ENCODE data around the gene NOL11. TPM values are rescaled to one million over a fixed set of nuclear protein-coding genes. Genes with fewer than 3 reads are reported as not detected.
"Not testable (repeated sequence)": the region's sequence is repeated elsewhere in the genome, so short reads cannot be mapped to it uniquely, and the experiment has no call there.

The NOL11 gene
- total RNA-seq, 1 experiment from 2014 or later, result 94.9 TPM

DNA sequence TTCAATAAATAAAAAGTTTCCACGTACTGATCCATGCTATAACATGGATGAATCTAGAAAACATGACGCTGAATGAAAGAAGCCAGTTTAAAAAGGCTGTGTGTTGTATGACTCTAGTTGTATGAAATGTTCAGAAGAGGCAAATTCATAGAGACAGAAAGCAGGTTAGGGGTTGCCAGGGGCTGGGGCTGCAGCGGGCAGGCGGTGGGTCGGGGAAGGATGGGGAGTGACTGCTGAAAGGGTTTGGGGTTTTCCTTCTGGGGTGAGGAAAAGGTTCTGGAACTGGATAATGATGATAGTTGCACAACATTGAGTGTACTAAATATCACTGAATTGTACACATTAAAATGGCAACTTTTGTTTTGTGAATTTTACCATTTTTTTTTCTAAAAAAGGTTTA is 36.3 kb downstream of the NOL11 start:
- no peak for DNase-seq
- H3K27me3 ChIP-seq (ENCODE audit: control insufficient read depth, insufficient read depth, low read length), result no peaks in the 10 kb centered on the region
- no peak overlapping the region for H3K4me3 ChIP-seq (ENCODE audit: insufficient read depth, low read depth, low read length)
- peaks cover 2% of the 10 kb centered on the region; the same call in 1 of the 2 replicates for H3K36me3 ChIP-seq (replicated peaks; ENCODE audit: control insufficient read depth, insufficient read depth, low read length)

DNA sequence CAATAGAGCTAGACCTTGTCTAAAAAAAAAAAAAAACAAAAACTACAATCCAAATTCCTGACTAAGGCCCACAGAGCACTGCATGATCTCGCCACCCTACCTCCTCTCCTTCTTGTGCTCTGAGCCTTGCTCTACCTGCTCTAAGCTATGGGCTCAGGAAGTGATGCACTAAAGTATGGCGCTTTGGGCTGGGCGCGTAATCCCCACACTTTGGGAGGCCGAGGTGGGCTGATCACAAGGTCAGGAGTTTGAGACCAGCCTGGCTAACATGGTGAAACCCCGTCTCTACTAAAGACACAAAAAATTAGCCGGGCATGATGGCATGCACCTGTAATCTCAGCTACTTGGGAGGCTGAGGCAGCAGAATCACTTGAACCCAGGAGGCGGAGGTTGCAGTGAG is 37.0 kb downstream of the NOL11 start:
- H3K27me3 ChIP-seq (ENCODE audit: control insufficient read depth, insufficient read depth, low read length); DNase-seq; H3K4me3 ChIP-seq (ENCODE audit: insufficient read depth, low read depth, low read length); H3K36me3 ChIP-seq (replicated peaks; ENCODE audit: control insufficient read depth, insufficient read depth, low read length): not testable (repeated sequence)

DNA sequence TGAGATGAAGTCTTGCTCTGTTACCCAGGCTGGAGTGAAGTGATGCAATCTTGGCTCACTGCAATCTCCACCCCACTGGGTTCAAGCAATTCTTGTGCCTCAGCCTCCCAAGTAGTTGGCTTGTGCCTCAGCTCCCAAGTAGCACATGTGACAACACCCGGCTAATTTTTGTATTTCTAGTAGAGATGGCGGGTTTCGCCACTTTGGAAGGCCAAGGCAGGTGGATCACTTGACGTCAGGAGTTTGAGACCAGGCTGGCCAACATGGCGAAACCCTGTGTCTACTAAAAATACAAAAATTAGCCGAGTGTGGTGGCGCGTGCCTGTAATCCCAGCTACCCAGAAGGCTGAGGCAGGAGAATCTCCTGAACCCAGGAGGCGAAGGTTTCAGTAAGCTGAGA is 39.0 kb downstream of the NOL11 start:
- not testable (repeated sequence) for H3K36me3 ChIP-seq (replicated peaks; ENCODE audit: control insufficient read depth, insufficient read depth, low read length); H3K4me3 ChIP-seq (ENCODE audit: insufficient read depth, low read depth, low read length); H3K27me3 ChIP-seq (ENCODE audit: control insufficient read depth, insufficient read depth, low read length); DNase-seq

- DNase-seq, result no peak
- Histone ChIP-seq H3K27me3 (ENCODE audit: control insufficient read depth, insufficient read depth, low read length) (no peaks in the 10 kb centered on the region), H3K4me3 (ENCODE audit: insufficient read depth, low read depth, low read length) (no peak overlapping the region), H3K36me3 (replicated peaks; ENCODE audit: control insufficient read depth, insufficient read depth, low read length) (no peaks in the 10 kb centered on the region; the same call in 1 of the 2 replicates)
These were observed 41.8 kb downstream of the NOL11 start for GRCh38 chr17:67759355-67760171.

DNA sequence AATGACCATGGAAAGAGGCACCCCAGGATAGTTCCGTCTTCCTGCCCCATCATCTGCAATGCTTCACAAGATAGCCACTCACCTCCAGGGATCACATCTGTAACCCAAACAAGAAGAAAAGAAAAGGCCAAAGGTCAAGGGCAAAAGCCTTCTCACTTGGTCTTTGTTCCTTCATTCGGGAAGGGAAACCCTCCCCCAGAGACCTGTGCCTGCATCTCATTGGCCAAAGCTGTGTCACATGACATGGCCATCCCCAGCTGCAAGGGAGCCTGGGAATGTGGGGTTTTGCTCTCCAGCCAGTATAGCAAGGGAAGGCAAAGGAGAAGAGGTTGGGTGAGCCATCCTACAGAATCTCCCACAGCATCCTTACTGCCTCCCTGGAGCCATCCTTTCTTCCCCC is 47.9 kb downstream of the NOL11 start:
- no peaks in the 10 kb centered on the region for H3K36me3 ChIP-seq (replicated peaks; ENCODE audit: control insufficient read depth, insufficient read depth, low read length)
- no peak overlapping the region for H3K4me3 ChIP-seq (ENCODE audit: insufficient read depth, low read depth, low read length)
- no peaks in the 10 kb centered on the region for H3K27me3 ChIP-seq (ENCODE audit: control insufficient read depth, insufficient read depth, low read length)
- DNase-seq, result no peak

DNA sequence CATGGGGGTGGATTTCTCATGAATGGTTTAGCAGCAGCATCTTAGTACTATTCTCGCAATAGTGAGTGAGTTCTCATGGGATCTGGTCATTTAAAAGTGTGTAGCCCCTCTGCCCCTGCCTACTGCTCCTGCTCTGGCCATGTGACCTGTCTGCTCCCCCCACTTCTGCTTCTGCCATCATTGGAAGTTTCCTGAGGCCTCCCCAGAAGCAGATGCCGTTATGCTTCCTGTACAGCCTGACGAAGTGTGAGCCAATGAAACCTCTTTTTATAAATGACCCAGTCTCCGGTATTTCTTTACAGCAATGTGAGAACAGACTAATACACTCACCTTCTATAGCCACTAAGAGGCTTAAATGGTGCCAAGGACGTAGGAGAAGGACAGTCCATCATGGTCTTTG is 51.5 kb downstream of the NOL11 start:
- H3K27me3 ChIP-seq (ENCODE audit: control insufficient read depth, insufficient read depth, low read length), result no peaks in the 10 kb centered on the region
- no peaks in the 10 kb centered on the region for H3K36me3 ChIP-seq (replicated peaks; ENCODE audit: control insufficient read depth, insufficient read depth, low read length)
- H3K4me3 ChIP-seq (ENCODE audit: insufficient read depth, low read depth, low read length), result no peak overlapping the region
- DNase-seq, result no peak

- Histone ChIP-seq H3K4me3 (ENCODE audit: insufficient read depth, low read depth, low read length) (no peak overlapping the region), H3K36me3 (replicated peaks; ENCODE audit: control insufficient read depth, insufficient read depth, low read length) (no peaks in the 10 kb centered on the region), H3K27me3 (ENCODE audit: control insufficient read depth, insufficient read depth, low read length) (no peaks in the 10 kb centered on the region)
- DNase-seq, result no peak
These were observed 52.8 kb downstream of the NOL11 start for GRCh38 chr17:67770539-67770938.

GRCh38 chr17:67772679-67773078 is 54.9 kb downstream of the NOL11 start:
- Histone ChIP-seq H3K4me3 (ENCODE audit: insufficient read depth, low read depth, low read length) (no peak overlapping the region), H3K36me3 (replicated peaks; ENCODE audit: control insufficient read depth, insufficient read depth, low read length) (no peaks in the 10 kb centered on the region), H3K27me3 (ENCODE audit: control insufficient read depth, insufficient read depth, low read length) (no peaks in the 10 kb centered on the region)
- DNase-seq, result no peak

- DNase-seq, result no peak
- H3K27me3 ChIP-seq (ENCODE audit: control insufficient read depth, insufficient read depth, low read length), result no peaks in the 10 kb centered on the region
- no peaks in the 10 kb centered on the region for H3K36me3 ChIP-seq (replicated peaks; ENCODE audit: control insufficient read depth, insufficient read depth, low read length)
- H3K4me3 ChIP-seq (ENCODE audit: insufficient read depth, low read depth, low read length), result no peak overlapping the region
These were observed 55.5 kb downstream of the NOL11 start for GRCh38 chr17:67773246-67773645.

DNA sequence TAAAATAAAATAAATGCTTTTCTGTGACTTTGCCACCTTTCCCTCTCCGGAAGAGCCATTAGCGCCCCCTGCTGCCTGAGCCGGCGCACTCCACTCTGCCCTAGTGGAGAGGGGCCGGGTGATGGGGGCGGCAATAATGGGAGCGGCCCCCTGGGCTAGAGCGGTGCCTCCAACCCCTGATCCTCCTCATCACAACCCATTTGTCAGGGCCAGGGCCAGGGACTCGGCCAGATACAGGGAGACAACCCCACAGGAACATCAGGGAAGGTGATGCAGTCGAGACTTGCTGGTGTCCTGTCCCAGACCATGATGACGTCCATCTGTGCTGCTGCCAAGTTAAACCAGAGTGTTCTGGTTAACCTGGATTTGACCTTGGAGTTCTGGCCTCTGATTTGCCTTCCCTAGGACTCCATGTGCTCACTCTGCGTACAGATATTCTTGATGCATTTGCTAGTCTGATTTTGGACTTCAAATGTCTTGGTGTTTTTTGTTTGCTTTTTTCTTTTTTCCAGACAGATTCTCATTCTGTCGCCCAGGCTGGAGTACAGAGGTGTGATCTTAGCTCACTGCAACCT is 61.4 kb downstream of the NOL11 start:
- Histone ChIP-seq H3K27me3 (ENCODE audit: control insufficient read depth, insufficient read depth, low read length) (no peaks in the 10 kb centered on the region), H3K36me3 (replicated peaks; ENCODE audit: control insufficient read depth, insufficient read depth, low read length) (no peaks in the 10 kb centered on the region), H3K4me3 (ENCODE audit: insufficient read depth, low read depth, low read length) (no peak overlapping the region)
- peak; percentile 94 for DNase-seq

GRCh38 chr17:67784364-67785121 is 66.8 kb downstream of the NOL11 start:
- H3K36me3 ChIP-seq (replicated peaks; ENCODE audit: control insufficient read depth, insufficient read depth, low read length), result no peaks in the 10 kb centered on the region
- H3K4me3 ChIP-seq (ENCODE audit: insufficient read depth, low read depth, low read length), result no peak overlapping the region
- DNase-seq, result no peak
- H3K27me3 ChIP-seq (ENCODE audit: control insufficient read depth, insufficient read depth, low read length), result no peaks in the 10 kb centered on the region

- Histone ChIP-seq H3K27me3 (ENCODE audit: control insufficient read depth, insufficient read depth, low read length) (no peaks in the 10 kb centered on the region), H3K4me3 (ENCODE audit: insufficient read depth, low read depth, low read length) (no peak overlapping the region), H3K36me3 (replicated peaks; ENCODE audit: control insufficient read depth, insufficient read depth, low read length) (no peaks in the 10 kb centered on the region)
- DNase-seq, result no peak
These were observed 67.4 kb downstream of the NOL11 start for GRCh38 chr17:67785122-67785477.

GRCh38 chr17:67785504-67785903 is 67.8 kb downstream of the NOL11 start:
- no peaks in the 10 kb centered on the region for H3K27me3 ChIP-seq (ENCODE audit: control insufficient read depth, insufficient read depth, low read length)
- no peaks in the 10 kb centered on the region for H3K36me3 ChIP-seq (replicated peaks; ENCODE audit: control insufficient read depth, insufficient read depth, low read length)

More at GRCh38 chr17:67785504-67785903, 67.8 kb downstream of the NOL11 start:
- DNase-seq, result no peak
- no peak overlapping the region for H3K4me3 ChIP-seq (ENCODE audit: insufficient read depth, low read depth, low read length)
